IPS-15b (cell line): ENCODE data around the gene GAL3ST1.

Experiments
- H3K27me3 ChIP-seq: one replicate; pipeline ENCODE4 v1.6.1; 2013; ENCODE audit warnings: low read length; ENCODE audit not compliant: control insufficient read depth, insufficient read depth
- H3K36me3 ChIP-seq: one replicate; pipeline ENCODE4 v1.6.1; 2013; ENCODE audit warnings: low read length; ENCODE audit not compliant: control insufficient read depth, insufficient read depth
- H3K4me1 ChIP-seq: one replicate; pipeline ENCODE4 v1.6.1; 2013; ENCODE audit warnings: mild to moderate bottlenecking, low read length; ENCODE audit not compliant: control insufficient read depth, insufficient read depth
- H3K4me3 ChIP-seq: one replicate; pipeline ENCODE4 v1.5.1; 2013; ENCODE audit warnings: low read depth, low read length
- H3K9ac ChIP-seq: one replicate; pipeline ENCODE4 v1.6.1; 2013; ENCODE audit warnings: low read depth, mild to moderate bottlenecking, low read length
- H3K9me3 ChIP-seq: one replicate; pipeline ENCODE4 v1.6.1; 2013; ENCODE audit warnings: mild to moderate bottlenecking, low read length; ENCODE audit not compliant: control insufficient read depth, insufficient read depth

The GAL3ST1 gene

GRCh38 chr22:30521368-30522156 is 52.9 kb downstream of the GAL3ST1 start:
- Histone ChIP-seq H3K9me3 (no peaks in the 10 kb centered on the region), H3K9ac (no peak overlapping the region), H3K4me3 (no peak overlapping the region), H3K36me3 (no peaks in the 10 kb centered on the region), H3K4me1 (no peaks in the 10 kb centered on the region), H3K27me3 (no peaks in the 10 kb centered on the region)

GRCh38 chr22:30519842-30520425 is 54.5 kb downstream of the GAL3ST1 start:
- Histone ChIP-seq H3K9me3 (no peaks in the 10 kb centered on the region), H3K4me1 (no peaks in the 10 kb centered on the region), H3K4me3 (no peak overlapping the region), H3K27me3 (no peaks in the 10 kb centered on the region), H3K9ac (no peak overlapping the region), H3K36me3 (no peaks in the 10 kb centered on the region)

- Histone ChIP-seq H3K36me3 (no peaks in the 10 kb centered on the region), H3K9ac (no peak overlapping the region), H3K27me3 (no peaks in the 10 kb centered on the region), H3K4me3 (no peak overlapping the region), H3K4me1 (no peaks in the 10 kb centered on the region), H3K9me3 (no peaks in the 10 kb centered on the region)
Observed at GRCh38 chr22:30516731-30517130, 57.7 kb downstream of the GAL3ST1 start.

GRCh38 chr22:30516273-30516672 is 58.2 kb downstream of the GAL3ST1 start:
- no peaks in the 10 kb centered on the region for H3K27me3 ChIP-seq
- no peaks in the 10 kb centered on the region for H3K9me3 ChIP-seq
- no peak overlapping the region for H3K9ac ChIP-seq
- H3K4me3 ChIP-seq: no peak overlapping the region
- no peaks in the 10 kb centered on the region for H3K36me3 ChIP-seq
- no peaks in the 10 kb centered on the region for H3K4me1 ChIP-seq

GRCh38 chr22:30514252-30514651 is 60.2 kb downstream of the GAL3ST1 start:
- H3K4me3 ChIP-seq: no peak overlapping the region
- H3K4me1 ChIP-seq: no peaks in the 10 kb centered on the region
- H3K36me3 ChIP-seq: no peaks in the 10 kb centered on the region
- no peaks in the 10 kb centered on the region for H3K9me3 ChIP-seq
- H3K9ac ChIP-seq: no peak overlapping the region
- H3K27me3 ChIP-seq: no peaks in the 10 kb centered on the region

- H3K36me3 ChIP-seq: no peaks in the 10 kb centered on the region
- H3K9ac ChIP-seq: no peak overlapping the region
- no peak overlapping the region for H3K4me3 ChIP-seq
- no peaks in the 10 kb centered on the region for H3K9me3 ChIP-seq
- no peaks in the 10 kb centered on the region for H3K27me3 ChIP-seq
- H3K4me1 ChIP-seq: no peaks in the 10 kb centered on the region
Observed at GRCh38 chr22:30513462-30513861, 61.0 kb downstream of the GAL3ST1 start.

- Histone ChIP-seq H3K9ac (no peak overlapping the region), H3K4me1 (no peaks in the 10 kb centered on the region), H3K4me3 (no peak overlapping the region), H3K27me3 (no peaks in the 10 kb centered on the region), H3K36me3 (no peaks in the 10 kb centered on the region), H3K9me3 (no peaks in the 10 kb centered on the region)
Observed at GRCh38 chr22:30511911-30512310, 62.6 kb downstream of the GAL3ST1 start.

GRCh38 chr22:30511109-30511508 is 63.4 kb downstream of the GAL3ST1 start:
- Histone ChIP-seq H3K9ac (no peak overlapping the region), H3K36me3 (no peaks in the 10 kb centered on the region), H3K27me3 (no peaks in the 10 kb centered on the region), H3K9me3 (no peaks in the 10 kb centered on the region), H3K4me1 (no peaks in the 10 kb centered on the region), H3K4me3 (no peak overlapping the region)

GRCh38 chr22:30508216-30508615 is 66.2 kb downstream of the GAL3ST1 start:
- no peaks in the 10 kb centered on the region for H3K9me3 ChIP-seq
- H3K27me3 ChIP-seq: no peaks in the 10 kb centered on the region
- H3K4me1 ChIP-seq: no peaks in the 10 kb centered on the region
- H3K9ac ChIP-seq: no peak overlapping the region
- H3K36me3 ChIP-seq: no peaks in the 10 kb centered on the region
- no peak overlapping the region for H3K4me3 ChIP-seq

GRCh38 chr22:30507670-30508069 is 66.8 kb downstream of the GAL3ST1 start:
- Histone ChIP-seq H3K36me3 (no peaks in the 10 kb centered on the region), H3K9me3 (no peaks in the 10 kb centered on the region), H3K9ac (no peak overlapping the region), H3K4me1 (no peaks in the 10 kb centered on the region), H3K4me3 (no peak overlapping the region), H3K27me3 (no peaks in the 10 kb centered on the region)

- Histone ChIP-seq H3K27me3 (no peaks in the 10 kb centered on the region), H3K9ac (no peak overlapping the region), H3K9me3 (no peaks in the 10 kb centered on the region), H3K36me3 (no peaks in the 10 kb centered on the region), H3K4me1 (no peaks in the 10 kb centered on the region), H3K4me3 (no peak overlapping the region)
Observed at GRCh38 chr22:30506507-30506968, 67.9 kb downstream of the GAL3ST1 start.
